22Rv1 (cell line): ENCODE data around the gene NEDD4.
"Not testable (repeated sequence)": the region's sequence is repeated elsewhere in the genome, so short reads cannot be mapped to it uniquely, and the experiment has no call there.

Experiments
- H3K27ac ChIP-seq: fragments of 450-650 bp; 2 replicates; pipeline ENCODE4 v1.5.1; 2017
- ZFX ChIP-seq: fragments of 450-650 bp; IDR thresholded peaks from 2 replicates; pipeline ENCODE4 v1.6.1; 2017; ENCODE audit warnings: antibody characterized with exemption, borderline replicate concordance
- TF ChIP-seq, protein P1 (sequence below): fragments of 450-650 bp; IDR thresholded peaks from 2 replicates; pipeline ENCODE4 v1.5.1; 2017; ENCODE audit warnings: mild to moderate bottlenecking

The NEDD4 gene

DNA sequence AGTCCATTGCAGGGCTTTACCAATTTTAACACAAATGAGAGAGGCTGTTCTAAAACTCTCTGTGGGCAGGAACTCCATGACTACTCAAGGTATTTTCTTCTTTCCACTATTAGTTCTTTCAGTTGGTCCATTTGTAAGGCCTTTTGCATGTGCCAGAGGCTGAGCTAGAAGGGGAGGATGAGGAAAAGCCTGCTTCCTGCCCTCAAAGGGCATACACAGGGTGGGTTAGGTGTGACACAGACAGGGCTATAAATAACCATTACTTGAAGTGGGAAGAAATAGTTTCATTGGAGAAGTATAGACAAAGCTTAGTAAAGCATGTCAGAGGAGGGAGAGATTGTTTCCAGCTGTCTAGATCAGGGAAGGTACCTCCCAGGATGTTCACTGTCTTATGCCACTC, 198.4 kb downstream of the NEDD4 start:
- TF ChIP-seq, protein P1, sequence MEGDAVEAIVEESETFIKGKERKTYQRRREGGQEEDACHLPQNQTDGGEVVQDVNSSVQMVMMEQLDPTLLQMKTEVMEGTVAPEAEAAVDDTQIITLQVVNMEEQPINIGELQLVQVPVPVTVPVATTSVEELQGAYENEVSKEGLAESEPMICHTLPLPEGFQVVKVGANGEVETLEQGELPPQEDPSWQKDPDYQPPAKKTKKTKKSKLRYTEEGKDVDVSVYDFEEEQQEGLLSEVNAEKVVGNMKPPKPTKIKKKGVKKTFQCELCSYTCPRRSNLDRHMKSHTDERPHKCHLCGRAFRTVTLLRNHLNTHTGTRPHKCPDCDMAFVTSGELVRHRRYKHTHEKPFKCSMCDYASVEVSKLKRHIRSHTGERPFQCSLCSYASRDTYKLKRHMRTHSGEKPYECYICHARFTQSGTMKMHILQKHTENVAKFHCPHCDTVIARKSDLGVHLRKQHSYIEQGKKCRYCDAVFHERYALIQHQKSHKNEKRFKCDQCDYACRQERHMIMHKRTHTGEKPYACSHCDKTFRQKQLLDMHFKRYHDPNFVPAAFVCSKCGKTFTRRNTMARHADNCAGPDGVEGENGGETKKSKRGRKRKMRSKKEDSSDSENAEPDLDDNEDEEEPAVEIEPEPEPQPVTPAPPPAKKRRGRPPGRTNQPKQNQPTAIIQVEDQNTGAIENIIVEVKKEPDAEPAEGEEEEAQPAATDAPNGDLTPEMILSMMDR, result no peak
- TF ChIP-seq ZFX, result no peak
- H3K27ac ChIP-seq, result no peak overlapping the region

GRCh38 chr15:55791551-55792400, 201.6 kb downstream of the NEDD4 start:
- no peak overlapping the region for H3K27ac ChIP-seq
- no peak for TF ChIP-seq ZFX
- TF ChIP-seq, protein P1, result no peak

DNA sequence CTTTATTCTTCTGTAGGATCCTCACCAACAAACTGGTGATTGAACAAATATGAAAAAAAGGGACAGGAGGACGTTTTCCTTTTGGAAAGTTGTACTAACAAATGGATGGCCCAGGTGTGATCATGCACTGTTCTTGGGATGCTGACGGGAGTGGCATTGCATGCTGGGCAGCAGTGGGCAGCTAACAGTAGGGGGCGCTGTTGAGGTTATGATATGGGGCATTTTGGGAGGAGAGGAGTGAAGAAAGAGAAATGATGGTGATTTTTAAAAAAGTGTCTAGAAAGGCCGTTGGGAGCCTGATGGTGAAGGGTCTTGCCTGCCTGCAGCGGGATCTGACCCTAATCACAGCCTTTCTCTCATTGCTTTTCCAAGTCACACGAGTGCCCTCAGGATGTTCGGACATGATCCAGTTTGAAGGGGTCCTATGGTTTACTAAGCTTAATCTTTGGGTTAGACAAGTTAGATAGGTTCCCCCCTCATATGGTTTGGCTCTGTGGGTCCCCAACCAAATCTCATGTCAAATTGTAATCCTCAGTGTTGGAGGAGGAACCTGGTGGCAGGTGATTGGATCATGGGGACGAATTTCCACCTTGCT, 204.2 kb downstream of the NEDD4 start:
- TF ChIP-seq, protein P1, result peak; percentile 83
- no peak for TF ChIP-seq ZFX
- no peak overlapping the region for H3K27ac ChIP-seq

DNA sequence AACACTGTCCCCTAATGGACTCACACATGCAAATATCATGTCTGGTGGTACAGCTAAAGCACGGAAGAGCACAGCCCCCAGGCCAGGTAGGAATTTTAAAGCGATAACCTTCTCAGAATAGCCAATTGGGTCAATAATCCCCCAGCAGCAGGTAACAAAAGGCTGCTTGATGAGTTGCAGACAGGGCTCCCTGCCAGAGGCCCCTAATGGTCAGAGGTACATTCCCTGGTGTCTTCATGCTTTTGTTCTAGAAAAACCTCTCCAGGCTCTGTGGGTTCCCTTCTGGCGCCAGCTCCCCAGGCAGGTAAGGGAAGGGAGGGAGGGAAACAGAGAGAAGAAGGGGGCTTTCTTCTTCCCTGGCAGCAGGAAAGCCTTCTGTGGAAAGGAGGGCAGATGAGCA, 207.1 kb downstream of the NEDD4 start:
- no peak for TF ChIP-seq ZFX
- TF ChIP-seq, protein P1, result no peak
- H3K27ac ChIP-seq, result no peak overlapping the region

DNA sequence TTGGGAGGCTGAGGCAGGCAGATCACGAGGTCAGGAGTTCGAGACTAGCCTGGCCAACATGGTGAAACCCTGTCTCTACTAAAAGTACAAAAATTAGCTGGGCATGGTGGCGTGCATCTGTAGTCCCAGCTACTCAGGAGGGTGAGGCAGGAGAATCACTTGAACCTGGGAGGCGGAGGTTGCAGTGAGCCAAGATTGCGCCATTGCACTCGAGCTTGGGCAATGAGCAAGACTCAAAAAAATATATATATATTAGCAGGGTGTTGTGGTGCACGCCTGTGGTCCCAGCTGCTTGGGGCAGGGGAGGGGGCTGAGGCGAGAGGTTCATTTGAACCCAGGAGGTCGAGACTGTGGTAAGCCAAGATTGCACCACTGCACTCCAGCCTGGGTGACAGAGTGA, 207.8 kb downstream of the NEDD4 start:
- H3K27ac ChIP-seq, result not testable (repeated sequence)

GRCh38 chr15:55784286-55784685, 209.1 kb downstream of the NEDD4 start:
- no peak for TF ChIP-seq ZFX
- TF ChIP-seq, protein P1, result no peak
- H3K27ac ChIP-seq, result no peak overlapping the region

- H3K27ac ChIP-seq, result no peak overlapping the region
- TF ChIP-seq, protein P1, result no peak
- TF ChIP-seq ZFX, result no peak
Observed at GRCh38 chr15:55782901-55783300, 210.5 kb downstream of the NEDD4 start.

- TF ChIP-seq ZFX, result no peak
- TF ChIP-seq, protein P1, result no peak
- H3K27ac ChIP-seq, result no peak overlapping the region
Observed at GRCh38 chr15:55780292-55780691, 213.1 kb downstream of the NEDD4 start.
